Suprapubic skin (tissue), 4 donors: ENCODE data around the gene FAM110A.

Source experiments
- CTCF ChIP-seq, 2 donors: fragments of 200-600 bp in 1 of 2; fragments of 450-650 bp in 1 of 2; sonication (generic) in 1 of 2; IDR thresholded peaks; one replicate each; pipeline ENCODE4 v1.5.1; 2016 to 2019; ENCODE audit warnings: antibody characterized with exemption in 2 of 2, mild to moderate bottlenecking in 1 of 2, moderate library complexity in 1 of 2
- EP300 ChIP-seq: sonication (generic); formaldehyde crosslinking; IDR thresholded peaks from one replicate; pipeline ENCODE4 v1.6.1; 2017; ENCODE audit warnings: antibody characterized with exemption
- POLR2A ChIP-seq, 2 donors: fragments of 450-650 bp; IDR thresholded peaks; one replicate each; pipeline ENCODE4 v1.6.1; 2017; ENCODE audit warnings: antibody characterized with exemption in 2 of 2, mild to moderate bottlenecking in 2 of 2, moderate library complexity in 2 of 2
- POLR2AphosphoS5 ChIP-seq, 3 donors: sonication (generic); formaldehyde crosslinking; IDR thresholded peaks; one replicate each; pipeline ENCODE4 v1.6.1; 2017; ENCODE audit warnings: antibody characterized with exemption in 3 of 3

DNA sequence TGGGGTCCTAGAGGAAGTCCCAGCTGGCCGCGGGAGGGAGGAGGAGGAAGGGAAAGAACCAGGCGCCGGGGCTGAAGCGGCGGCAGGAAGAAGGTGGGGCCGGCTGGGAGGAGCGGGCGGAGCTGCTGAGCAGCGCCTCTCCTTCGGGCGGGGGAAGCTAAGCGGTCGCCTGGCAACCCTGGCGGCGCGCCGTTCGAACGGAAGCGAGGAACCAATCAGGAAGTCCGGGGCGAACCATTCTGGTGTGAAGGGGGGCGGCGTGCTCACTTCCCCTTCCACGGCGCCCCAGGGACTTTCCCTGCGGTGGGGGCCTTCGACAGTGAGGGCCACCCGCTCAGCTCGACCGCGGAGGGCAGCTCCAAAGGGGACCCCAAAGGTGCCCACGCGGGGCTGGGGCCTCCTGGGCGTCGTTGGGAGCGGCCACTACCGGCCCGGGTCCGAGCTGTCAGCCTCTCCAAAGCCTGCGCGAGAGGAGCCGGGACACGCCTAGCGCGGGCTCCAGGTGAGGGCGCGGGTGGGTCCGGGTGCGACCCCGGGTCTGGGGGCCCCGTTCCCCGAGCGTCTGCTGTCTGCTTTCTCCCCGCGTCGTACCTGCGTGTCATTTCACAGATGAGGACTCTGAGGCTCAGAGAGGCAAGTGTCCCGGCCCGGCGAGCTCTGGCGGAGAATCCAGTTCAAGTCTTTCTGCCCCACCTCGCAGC lies at the start of gene FAM110A:
- no peak for TF ChIP-seq CTCF (IDR thresholded peaks at IDR 0.05)
- TF ChIP-seq POLR2A (IDR thresholded peaks at IDR 0.05): no peak
- TF ChIP-seq POLR2AphosphoS5 (IDR thresholded peaks at IDR 0.05): peak in 1 of 3 donors; percentile 23
- no peak for TF ChIP-seq EP300
